Measurements from ENCODE around the gene RABGEF1. TPM values are rescaled to one million over a fixed set of nuclear protein-coding genes. Genes with fewer than 3 reads are reported as not detected.
"Not testable (repeated sequence)": the region's sequence is repeated elsewhere in the genome, so short reads cannot be mapped to it uniquely, and the experiment has no call there.

RABGEF1 gene
- total RNA-seq, 1 donor from 2014 or later, result 23.4 TPM

DNA sequence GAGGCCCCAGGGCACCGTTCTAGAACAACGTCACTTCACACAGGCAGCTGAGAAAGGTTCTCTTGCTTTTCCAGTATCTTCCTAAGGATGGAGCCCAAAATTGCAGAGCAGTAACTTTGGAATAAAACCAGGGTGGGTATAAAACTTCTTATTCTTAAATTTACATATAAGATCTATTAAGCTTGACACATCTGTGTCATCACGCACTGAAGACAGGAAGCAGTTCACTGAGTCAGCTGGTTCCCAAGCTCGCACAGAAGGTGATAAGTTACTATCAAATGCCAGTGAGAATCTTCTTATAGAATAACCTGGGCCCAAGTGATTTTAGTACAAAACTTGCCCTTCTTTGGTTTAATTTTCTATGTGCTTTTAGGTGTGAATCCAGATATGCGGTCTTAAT lies 70.2 kb downstream of the RABGEF1 start:
- peak in 1 of 2 donors; percentile 20 for DNase-seq (ENCODE audit: low read depth in 2 of 2)

- not testable (repeated sequence) for DNase-seq (ENCODE audit: low read depth in 2 of 2)
Observed at GRCh38 chr7:66815186-66815875, 74.8 kb downstream of the RABGEF1 start.

DNA sequence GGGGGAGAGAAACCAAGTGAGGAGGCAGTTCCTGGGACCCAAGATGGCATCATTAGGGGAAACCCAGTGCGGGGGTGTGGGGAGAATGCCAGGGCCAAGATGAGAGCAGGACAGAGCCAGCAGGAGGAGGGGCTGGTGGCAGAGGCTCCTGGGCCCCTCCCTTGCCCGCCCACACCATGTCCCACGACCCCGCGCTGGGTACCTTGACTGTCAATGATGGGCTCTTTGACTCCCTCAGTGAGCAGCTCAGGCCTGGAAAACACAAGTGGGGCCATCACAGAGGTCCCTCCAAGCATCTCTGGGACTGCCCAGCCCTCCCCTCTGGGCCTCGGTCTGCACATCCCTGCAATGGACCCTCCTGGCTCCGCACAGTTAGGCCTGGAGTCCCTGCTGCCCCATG lies 75.4 kb downstream of the RABGEF1 start:
- no peak for DNase-seq (ENCODE audit: low read depth in 2 of 2)

GRCh38 chr7:66816658-66817057 lies 76.1 kb downstream of the RABGEF1 start:
- not testable (repeated sequence) for DNase-seq (ENCODE audit: low read depth in 2 of 2)

DNA sequence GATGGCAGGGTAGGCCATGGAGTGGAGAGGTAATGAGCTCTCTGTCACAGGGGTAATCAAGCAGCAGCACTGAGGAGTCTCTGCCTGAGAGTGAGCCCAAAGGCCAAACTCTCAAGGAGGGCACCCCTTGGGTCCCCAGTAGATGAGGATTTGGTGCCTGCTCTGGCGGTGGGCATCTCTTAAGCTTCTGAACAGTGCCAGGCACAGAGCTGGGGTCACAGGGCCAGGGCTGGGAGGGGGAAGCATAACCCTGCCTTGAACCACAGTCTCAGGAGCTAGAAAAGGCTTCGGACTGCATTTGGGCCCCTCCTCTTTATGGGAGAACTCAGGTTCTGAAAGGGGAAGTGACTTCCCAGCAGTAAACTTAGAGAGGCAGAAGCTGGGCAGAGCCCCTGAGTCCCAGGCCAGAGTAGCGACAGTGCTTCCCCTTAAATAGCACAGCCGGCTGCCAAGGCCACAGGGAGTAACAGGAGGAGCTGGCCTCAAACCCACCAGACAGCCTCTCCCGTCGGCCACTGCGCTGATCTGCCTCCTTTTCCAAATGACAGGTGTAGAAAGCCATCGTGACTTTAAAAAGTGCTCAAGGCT lies 76.8 kb downstream of the RABGEF1 start:
- not testable (repeated sequence) for DNase-seq (ENCODE audit: low read depth in 2 of 2)

GRCh38 chr7:66817956-66818355 lies 77.4 kb downstream of the RABGEF1 start:
- not testable (repeated sequence) for DNase-seq (ENCODE audit: low read depth in 2 of 2)

DNA sequence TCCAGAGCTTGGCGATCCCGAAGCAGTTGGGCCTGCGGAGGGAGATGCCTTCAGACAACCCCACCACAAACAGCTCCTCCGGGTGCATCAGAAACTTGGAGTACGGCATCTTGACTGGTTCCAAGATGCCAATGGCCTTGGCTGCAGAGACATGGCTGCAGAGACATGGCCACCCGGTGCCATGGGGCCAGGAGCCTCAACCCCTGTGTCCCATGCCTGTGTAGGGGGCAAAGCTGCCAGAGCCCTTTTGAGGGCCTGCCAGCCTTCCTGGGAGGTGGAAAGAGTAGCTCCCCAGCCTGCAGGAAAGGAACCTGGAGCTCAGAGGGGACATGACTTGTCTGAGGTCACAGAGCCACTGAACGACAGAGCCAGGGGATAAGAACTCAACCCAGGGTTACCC lies 83.5 kb downstream of the RABGEF1 start:
- DNase-seq (ENCODE audit: low read depth in 2 of 2), result no peak

- DNase-seq (ENCODE audit: low read depth in 2 of 2), result peak; percentile 45 to 51
Observed at GRCh38 chr7:66825538-66825937, 85.0 kb downstream of the RABGEF1 start.

DNA sequence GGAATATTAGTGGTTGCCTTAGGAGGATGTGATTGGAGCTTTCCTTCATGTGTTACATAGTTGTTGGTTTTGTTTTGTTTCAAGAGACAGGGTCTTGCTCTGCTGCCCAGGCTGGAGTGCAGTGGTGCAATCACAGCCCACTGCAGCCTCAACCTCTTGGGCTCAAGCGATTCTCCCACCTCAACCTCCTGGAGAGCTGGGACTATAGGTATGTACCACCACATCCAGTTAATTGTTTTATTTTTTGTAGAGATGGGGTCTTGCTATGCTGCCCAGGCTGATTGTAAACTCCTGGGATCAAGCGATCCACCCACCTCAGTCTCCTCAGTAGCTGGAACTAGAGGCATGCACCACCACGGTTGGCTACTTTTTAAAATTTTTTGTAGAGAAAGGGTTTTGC lies 86.1 kb downstream of the RABGEF1 start:
- no peak for DNase-seq (ENCODE audit: low read depth in 2 of 2)

- DNase-seq (ENCODE audit: low read depth in 2 of 2), result not testable (repeated sequence)
Observed at GRCh38 chr7:66830976-66831375, 90.4 kb downstream of the RABGEF1 start.

DNA sequence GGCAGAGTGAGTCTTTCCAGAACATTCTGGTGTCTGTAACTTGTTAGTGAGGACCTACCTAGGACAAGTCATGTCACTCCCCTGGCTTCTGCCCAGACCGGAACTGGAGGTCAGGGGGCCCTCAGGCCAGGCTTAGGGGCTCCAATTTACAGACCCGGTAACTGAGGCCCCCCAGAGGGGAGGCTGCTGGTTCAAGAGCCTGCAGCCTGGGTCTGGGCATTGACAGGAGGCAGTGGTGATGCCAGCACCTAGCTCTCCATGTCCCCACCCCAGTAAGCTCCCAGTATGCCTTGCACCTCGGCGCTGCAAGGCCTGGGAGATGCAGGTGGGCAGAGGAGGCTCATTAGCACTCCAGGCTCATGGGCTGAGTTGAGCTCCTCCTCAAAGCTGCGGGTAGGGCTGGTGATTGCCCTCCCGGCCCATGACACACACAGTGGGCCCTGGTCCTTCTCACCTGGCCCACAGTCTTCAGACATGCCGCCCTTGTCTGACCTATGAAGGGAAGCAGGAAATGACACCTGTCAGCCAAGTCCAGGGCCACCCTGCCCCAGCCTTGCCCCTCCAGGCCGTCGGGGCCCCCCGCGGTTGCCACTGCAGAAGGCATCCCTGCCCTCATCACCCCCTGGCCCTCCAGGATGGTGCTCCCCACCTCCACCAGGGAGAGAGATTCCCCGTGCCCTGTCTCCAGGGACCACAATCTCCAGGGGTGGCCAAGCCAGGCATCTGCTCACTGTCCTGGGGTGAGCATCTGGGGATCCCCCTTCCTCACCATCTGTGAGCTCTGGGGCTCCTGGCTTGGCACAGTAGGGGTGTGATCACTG lies 92.2 kb downstream of the RABGEF1 start:
- DNase-seq (ENCODE audit: low read depth in 2 of 2), result no peak

- peak; percentile 59 to 66 for DNase-seq (ENCODE audit: low read depth in 2 of 2)
Observed at GRCh38 chr7:66837007-66837406, 96.5 kb downstream of the RABGEF1 start.

GRCh38 chr7:66837661-66838060 lies 97.1 kb downstream of the RABGEF1 start:
- no peak for DNase-seq (ENCODE audit: low read depth in 2 of 2)

DNA sequence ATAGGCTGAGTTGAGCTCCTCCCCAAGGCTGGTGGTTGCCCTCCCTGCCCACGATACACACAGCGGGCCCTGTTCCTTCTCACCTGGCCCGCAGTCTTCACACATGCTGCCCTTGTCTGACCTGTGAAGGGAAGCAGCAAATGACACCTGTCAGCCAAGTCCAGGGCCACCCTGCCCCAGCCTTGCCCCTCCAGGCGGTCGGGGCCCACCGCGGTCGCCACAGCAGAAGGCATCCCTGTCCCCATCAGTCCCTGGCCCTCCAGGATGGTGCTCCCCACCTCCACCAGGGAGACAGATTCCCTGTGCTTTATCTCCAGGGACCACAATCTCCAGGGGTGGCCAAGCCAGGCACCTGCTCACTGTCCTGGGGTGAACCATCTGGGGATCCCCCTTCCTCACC lies 99.3 kb downstream of the RABGEF1 start:
- DNase-seq (ENCODE audit: low read depth in 2 of 2), result no peak

DNA sequence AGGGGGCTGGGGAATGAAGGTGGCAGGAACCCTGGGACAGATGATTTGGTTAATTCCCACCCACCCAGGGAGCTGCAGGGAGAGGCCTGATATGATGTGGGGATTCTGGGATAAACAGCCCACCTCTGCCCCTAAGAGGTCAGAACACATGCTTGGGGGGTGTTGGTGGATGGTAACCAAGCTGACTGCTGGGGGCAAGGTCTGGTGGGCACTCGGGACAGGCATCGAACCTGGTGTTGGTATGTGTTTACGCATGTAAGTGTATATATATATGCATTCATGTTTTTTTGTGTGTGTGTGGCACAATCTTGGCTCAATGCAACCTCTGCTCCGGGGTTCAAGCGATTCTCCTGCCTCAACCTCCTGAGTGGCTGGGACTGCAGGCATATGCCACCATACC lies 99.8 kb downstream of the RABGEF1 start:
- DNase-seq (ENCODE audit: low read depth in 2 of 2), result no peak

- DNase-seq (ENCODE audit: low read depth in 2 of 2), result no peak
Observed at GRCh38 chr7:66841898-66842297, 101.4 kb downstream of the RABGEF1 start.

DNA sequence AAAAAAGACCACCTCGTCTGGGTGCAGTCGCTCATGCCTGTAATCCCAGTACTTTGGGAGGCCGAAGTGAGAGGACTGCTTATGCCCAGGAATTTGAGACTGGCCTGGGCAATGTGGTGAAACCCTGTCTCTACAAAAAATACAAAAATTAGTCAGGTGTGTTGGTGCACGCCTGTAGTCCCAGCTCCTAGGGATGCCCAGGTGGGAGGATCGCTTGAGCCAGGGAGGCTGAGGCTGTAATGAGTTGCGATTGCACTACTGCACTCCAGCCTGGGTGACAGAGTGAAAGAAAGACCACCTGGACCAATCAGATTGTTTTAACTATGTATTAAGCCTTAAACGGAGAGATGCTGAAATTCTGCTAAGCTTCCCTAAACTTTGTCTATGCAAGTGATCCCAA lies 103.0 kb downstream of the RABGEF1 start:
- not testable (repeated sequence) for DNase-seq (ENCODE audit: low read depth in 2 of 2)

- peak; percentile 99 to 100 for DNase-seq (ENCODE audit: low read depth in 2 of 2)
Observed at GRCh38 chr7:66844552-66845378, 104.2 kb downstream of the RABGEF1 start.

- no peak for DNase-seq (ENCODE audit: low read depth in 2 of 2)
Observed at GRCh38 chr7:66845379-66846095, 105.0 kb downstream of the RABGEF1 start.

DNA sequence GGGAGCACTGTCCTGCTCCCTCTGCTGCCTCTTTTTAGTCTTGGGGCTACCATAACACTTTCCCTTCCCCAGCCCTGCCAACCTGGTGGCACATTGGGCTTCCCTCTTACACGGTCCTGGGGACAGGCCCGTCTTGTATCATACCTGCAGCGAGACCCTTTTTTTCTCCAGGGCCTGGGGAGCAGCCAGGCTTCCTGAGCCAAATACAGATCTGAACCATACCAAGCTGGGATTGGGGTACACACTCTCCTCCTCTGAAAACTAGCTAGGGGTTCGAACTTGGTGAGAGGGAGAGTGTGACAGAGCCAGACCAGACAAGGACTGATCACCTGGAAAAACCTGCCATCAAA lies 105.5 kb downstream of the RABGEF1 start:
- not testable (repeated sequence) for DNase-seq (ENCODE audit: low read depth in 2 of 2)

DNA sequence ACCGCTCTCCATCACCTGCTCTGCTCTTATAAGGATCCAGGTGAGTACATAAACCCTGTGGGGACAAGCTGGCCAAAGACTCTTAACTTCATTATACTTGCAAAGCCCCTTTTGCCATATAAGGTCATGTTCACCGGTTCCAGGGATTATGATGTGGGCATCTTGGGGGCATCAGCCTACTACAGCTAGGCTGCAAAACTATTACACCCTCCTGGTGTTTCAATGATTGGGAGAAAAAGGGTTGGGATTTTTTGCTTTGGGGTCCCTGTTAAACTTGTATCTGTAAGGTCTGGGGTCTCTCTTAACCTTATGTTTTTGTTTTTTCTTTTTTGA lies 107.0 kb downstream of the RABGEF1 start:
- DNase-seq (ENCODE audit: low read depth in 2 of 2), result not testable (repeated sequence)

All from lung microvascular endothelial cell (primary cell).